GM18867 (cell line): ENCODE results near the gene METTL8.

ENCODE experiments used
- ATAC-seq: cut with Tn5 transposase; IDR thresholded peaks from one replicate; pipeline ENCODE4 v1.9.1; 2021; ENCODE audit warnings: mild to moderate bottlenecking, moderate library complexity; ENCODE audit not compliant: unreplicated experiment

METTL8 gene, protein sequence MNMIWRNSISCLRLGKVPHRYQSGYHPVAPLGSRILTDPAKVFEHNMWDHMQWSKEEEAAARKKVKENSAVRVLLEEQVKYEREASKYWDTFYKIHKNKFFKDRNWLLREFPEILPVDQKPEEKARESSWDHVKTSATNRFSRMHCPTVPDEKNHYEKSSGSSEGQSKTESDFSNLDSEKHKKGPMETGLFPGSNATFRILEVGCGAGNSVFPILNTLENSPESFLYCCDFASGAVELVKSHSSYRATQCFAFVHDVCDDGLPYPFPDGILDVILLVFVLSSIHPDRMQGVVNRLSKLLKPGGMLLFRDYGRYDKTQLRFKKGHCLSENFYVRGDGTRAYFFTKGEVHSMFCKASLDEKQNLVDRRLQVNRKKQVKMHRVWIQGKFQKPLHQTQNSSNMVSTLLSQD

DNA sequence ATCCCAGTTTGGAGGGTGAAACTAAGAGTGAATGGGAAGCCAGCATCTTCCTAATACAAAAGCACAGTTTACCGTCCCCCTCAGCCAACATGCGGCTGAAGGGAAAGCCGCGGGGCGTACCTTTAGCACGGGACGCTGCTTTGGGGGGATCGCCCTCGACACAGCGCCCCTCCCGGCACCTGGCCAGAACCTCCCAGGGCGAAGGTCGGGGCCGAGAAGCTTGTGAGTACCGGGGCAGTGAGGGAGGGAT, at the start of gene METTL8:
METTL8 (minus strand) TSS at position 228 of the 250 bp plus-strand sequence. CDS start 41,805 bp downstream, outside the sequence.
- no peak for ATAC-seq

DNA sequence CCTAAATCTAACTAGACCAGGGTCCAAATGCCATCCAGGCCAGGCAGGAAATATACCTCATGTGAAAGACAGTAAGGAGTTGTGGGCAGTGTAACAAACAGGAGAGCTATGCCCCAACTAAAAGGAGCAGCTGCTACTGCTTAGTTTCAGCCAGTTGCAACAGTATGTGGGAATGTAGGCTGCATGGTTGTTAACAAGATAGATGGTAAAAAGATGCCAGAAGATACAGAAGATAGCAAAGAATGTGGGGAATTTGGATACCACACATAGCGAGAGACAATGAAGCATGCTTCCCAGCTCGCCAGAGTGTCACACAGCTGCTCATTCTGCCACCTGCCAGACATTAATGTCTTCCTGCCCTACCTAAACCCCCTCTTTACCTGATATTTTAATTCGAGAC, 49.1 kb upstream of the METTL8 start:
- ATAC-seq = no peak

DNA sequence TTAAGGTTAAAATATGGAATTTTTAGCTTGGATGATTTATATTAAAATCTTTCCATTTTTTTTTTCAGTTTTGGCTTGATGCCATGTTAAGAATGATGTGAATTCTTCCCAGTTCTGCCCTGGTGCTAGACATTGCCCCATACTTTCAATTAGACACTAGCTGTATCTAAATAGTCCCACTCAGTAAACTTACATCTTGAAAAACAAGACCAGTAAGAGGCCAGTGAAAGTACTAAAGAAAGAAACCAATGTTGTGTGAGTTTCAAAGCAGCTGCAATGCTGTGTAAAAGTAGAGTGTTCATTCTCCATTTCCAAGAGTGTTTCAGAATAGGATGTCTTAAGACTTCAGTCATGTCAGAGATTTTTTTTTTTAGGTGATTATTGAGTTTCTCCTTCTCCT, 48.5 kb upstream of the METTL8 start:
- ATAC-seq = peak; percentile 56

DNA sequence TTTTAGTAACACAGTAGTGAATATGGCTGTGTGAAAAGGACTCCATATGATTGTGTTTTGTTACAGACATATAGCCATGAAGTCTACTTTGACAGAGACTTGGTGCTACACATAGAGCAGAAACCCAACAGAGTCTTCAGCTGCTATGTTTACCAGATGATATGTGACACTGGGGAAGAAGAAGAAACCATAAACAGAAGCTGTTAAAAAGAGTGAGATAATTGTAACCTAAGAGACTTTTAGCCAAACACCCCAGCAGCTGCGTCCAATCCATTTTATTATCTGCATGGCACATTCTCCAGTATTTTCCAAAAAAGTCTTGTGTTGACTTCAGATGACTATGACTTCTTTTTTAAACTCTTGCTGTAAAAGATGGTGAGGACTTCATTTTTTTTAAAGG, 47.1 kb upstream of the METTL8 start:
- no peak for ATAC-seq

DNA sequence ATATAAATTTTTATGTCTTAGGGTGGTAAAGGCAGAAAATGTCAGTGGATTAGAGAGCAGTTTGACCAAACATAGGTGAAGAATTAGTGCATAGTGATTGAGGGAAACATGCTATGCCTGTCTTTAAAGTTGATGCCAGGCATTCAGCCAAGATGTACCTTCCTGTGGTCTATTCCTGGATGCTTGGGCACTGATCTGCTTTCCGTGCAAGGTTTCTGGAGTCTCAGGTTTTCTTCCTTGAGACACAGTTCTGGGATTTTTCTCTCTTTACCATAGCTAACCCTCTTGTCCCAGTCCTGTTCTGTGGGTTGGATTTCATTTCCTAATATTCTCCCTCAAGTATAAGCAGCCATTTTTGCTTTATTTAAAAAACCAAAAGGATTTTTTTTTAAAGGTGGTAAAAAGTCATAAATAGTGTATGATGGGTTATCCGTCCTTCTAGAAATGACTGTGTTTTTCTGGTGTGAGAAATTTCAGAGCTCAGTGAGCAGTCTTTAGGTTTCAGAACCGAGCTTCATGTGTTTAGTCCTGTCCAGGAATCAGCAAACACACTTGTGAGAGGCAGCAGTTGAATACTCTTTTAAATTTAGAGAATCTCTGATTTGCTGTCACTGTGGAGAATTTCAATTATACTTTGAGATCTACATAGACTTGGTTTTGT, 45.5 kb upstream of the METTL8 start:
- peak; percentile 73 for ATAC-seq

DNA sequence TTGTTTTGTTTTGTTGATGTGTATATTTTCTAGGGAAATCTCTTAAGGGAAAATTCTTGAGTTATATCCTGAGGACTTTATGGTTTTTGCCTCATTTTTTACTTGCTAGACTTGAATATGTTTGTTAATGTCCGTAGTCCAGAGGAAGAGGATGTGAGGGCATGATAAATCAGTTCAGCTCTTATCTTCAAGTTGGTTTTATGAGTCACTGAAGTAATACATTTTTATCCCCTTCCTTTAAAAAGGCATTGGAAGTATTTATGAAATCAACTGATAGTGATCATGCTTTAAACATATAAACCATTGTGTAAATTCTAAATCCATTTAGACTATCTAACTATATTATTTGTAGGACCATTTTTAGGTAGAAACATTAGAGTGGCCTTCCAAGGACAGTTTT, 44.6 kb upstream of the METTL8 start:
- no peak for ATAC-seq

DNA sequence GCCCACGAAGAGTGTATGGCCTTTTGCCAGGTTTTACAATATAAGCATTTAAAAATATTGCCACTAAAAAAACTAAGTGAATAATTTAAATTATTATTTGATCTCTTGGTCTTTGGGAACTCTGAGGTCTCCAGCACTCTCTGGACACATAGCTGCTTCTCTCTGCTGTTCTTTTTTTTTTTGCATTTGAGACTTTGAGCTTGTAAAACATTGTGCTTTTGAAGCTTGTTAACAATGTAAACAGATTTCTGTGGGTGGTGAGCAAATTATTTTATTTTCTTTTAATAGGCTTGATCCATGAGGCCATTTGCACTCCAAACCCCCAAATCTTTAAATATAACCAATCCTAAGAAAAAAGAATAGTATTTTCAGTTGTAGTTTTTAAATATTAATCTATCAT, 42.2 kb upstream of the METTL8 start:
- no peak for ATAC-seq

DNA sequence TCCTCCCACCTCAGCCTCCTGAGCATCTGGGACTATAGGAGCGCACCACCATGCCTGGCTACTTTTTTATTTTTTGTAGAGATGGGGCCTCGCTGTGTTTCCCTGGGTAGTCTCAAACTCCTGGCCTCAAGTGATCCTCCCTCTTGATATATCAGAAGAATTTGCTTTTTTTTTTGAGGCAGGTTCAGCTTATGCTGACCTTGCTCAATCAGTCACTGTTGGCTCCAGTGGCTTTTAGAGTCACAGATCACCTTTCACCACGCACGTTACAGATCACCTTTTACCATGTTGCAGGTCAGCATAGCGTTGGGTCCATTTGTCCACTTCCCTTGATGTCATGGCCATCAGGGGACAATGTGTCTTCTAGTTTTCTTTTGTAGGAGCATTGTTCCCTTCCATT, 36.3 kb upstream of the METTL8 start:
- no peak for ATAC-seq

DNA sequence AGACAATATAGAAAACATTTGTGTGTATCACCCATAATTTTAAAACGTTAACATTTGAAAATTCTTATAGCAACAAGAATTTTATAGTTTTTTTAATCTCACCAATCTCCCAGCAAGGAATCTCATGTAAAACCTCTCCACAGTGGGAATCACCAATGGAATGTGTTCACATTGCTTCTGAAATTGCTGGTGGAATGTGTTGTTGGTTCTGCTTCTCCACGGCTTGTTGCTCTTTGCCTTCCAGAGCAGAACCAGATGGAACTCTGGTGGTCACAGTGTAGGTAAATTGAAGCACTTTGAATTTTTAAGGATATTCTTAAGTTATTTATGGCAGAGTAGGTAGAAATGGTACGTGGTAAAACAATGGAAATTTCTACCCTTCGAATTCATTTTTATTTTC, 35.4 kb upstream of the METTL8 start:
- no peak for ATAC-seq

DNA sequence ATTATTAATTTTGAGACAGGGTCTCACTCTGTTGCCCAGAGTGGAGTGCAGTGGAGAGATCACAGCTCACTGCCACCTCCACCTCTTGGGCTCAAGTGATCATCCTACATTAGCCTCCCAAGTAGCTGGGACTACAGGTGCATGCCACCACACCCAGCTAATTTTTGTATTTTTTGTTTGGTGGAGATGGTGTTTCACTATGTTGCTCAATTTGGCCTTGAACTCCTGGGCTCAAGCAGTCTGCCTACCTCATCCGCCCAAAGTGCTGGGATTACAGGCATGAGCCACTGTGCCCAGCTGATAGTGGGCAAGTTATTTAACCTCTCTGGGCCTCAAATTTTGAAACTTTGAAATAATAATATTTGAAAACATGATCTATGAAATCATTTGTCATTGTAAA, 26.7 kb upstream of the METTL8 start:
- ATAC-seq = no peak

DNA sequence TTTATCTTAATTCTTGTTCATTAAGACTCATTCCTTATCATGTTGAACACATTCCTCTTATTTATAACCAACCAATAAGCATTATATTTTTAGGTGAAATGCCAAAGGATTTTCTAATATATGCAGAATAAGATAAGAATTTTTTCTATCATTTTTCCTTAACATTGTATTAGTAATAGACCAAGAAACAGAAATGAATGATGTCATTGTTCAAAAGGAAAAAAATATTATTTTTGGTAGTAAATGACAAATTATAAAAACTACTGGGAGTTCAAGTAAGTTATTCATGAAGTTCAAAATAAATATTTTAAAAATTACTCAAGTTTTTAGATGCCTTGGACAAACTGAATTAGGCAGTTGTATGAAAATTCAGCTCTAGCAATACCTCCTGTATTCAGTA, 25.7 kb upstream of the METTL8 start:
- no peak for ATAC-seq

DNA sequence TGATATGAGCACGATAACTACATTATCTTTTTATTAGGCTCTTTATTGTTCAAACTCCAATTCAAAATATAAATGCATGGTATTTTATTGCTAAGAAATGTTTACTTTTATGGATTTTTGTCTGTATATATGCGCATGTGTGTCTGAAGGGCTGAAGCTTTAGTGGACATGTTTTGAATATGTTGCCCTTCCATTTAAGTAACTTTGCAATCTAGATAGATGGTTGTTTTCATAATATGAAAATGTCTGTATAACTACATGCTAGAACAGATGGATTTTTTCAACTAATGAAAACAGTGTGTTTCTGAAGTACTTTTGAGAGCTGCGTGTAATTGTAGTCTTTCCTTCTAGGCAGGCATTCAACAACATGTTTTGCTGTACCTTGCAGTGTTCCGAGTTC, 19.0 kb upstream of the METTL8 start:
- ATAC-seq = no peak

DNA sequence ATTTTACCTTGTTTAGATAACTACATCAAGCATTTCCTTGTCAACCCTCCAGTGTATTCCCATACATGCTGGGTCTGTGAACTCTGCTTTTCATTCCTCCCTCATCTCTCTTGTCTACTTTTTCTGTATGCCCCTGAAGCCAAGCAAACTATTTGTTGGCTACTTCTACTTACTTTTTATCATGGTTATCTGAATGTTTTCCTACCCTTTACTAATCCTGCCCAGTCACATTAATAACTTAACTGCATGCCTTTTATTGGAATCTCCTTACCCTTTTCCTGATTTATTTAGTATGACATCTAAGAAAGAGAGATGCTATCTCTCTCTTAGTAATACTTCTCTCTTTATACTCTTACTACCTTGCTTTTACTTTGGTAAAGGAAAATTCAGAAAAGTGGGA, 17.3 kb upstream of the METTL8 start:
- ATAC-seq = no peak

DNA sequence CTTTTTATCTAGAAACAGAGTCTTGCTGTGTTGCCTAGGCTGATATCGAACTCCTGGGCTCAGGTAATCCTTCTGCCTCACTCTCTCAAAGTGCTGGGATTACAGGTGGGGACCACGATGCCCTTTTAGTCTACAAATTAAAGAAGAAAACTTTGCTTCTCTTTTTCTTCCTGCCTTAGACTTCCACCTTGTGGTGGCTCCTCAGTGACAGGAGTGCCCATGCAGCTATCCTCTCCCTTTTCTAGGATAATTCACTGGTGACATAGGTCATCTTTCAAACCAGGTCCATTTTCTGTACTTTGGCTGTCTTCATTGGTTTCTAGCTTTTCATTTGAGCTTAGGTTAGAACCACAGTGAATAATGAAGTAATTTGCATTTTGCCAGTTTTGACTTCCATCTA, 13.9 kb upstream of the METTL8 start:
- no peak for ATAC-seq

DNA sequence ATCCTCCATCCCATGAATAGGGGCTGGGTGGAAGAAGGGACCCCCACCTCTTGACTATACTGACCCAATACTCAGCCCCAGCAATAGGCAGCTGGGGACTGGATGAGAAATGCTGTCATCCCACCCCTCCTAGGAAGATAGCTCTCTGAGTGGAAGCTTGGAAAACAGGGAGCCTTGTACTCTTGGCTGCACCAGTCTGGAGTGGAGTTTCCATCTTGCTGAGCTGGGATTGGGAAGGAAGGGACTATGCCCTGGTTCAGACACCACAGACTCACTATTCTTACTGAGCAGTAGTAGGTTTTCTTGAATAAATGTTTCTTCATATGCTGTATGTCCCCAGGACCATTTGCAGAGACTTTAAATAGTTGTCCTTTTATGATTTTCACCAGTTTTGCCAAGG, 7.7 kb upstream of the METTL8 start:
- no peak for ATAC-seq

DNA sequence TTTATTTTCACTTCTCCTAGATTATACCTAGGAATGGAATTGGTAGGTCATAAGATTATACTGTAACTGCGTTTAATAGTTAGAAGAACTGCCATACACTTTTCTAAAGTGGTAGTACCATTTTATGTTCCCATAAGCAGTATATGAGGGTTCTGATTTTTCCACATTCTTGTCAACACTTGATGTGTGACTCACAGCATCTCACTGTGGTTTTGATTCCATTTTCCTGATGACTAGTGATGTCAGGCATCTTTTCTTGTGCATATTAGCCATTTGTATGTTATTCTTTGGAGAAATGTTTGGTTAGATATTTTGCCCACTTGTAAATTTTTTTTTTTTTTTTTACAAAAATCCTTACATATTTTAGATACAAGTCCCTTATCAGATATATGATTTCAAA, 2.5 kb upstream of the METTL8 start:
- ATAC-seq = no peak

DNA sequence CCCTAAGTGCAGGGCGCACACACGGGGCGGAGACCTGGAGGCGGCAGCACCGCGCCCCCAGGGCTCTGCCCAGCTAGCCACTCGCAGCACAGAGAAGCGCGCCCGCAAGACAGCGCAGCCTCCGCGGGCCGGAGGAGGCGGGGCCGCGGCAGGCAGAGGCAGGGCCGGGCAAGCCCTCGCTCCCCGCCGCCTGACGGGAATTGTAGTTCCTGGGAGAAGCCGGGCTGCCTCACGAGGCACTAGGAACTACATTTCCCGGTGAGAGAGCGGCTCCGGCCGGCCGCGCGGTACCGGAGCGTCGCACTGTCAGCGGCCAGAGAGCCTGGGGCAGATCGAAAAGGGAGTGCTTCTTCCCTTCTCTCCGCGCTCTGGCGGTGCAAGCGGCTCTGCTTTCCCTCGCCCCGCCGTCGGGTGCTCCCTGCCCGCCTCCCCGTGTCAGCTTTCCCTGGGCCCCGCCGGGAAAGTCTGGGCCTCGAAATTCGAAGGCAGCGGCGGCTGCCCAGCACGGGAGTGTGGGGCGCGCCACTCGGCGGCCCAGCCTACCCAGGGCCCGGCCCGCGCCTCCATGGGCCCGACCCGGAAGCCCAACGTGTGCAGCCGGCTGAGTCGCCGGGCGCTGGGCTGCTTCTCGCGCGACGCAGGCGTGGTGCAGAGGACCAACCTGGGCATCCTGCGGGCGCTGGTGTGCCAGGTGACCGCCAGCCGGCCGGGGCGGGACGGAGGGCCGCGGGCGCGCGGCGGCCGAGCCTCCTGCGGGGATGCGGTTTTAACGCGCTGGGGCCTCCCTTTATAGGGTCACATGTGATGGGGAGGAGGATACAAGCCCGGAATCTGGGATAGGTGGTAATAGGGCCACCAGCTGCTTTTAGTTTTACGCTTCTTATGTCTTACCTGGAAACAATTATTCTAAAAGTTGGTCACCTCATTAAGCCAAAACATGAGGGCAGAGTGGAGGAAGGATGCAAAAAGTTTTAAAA, 511 bp upstream of the METTL8 start, which contains the start of gene DCAF17:
DCAF17 (plus strand) TSS at position 214 of the 977 bp plus-strand sequence; CDS start at position 566, 352 bp downstream.
- ATAC-seq = peak; percentile 91

DNA sequence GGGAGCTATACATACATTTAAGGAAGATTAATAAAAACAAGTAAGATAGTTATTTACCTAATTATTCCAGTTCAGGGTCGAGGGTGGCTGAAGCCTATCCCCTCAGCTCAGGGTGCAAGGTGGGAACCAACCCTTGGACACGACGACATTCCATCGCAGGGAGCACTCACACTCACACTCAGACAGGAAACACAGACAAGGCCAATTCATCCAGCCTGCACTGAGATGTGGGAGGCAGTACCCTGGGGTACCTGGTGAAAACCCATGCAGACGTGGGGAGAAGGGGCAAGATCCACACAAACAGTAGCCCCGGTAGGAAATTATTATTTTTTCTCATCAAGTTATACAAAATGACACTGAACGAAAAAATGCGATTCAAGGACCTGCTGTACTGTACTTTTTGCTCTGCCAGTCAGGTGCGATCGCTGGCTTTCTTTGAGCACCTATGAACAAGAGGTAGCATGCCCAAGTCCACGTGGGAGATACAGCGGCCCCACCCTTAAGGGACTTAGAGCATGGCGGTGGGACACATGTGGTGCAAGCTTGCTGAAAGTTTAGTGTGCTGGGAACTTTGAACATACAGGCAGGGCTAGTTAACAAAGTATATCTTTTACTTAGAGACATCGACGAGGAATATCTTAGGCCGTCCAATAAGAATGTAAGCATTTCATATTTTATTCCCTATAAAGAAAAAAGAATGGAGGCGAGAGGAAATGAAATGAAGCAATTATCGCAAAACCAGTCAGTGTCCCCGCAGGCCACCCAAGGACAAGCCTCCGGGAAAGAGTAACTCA, 624 bp downstream of the METTL8 start:
- no peak for ATAC-seq

DNA sequence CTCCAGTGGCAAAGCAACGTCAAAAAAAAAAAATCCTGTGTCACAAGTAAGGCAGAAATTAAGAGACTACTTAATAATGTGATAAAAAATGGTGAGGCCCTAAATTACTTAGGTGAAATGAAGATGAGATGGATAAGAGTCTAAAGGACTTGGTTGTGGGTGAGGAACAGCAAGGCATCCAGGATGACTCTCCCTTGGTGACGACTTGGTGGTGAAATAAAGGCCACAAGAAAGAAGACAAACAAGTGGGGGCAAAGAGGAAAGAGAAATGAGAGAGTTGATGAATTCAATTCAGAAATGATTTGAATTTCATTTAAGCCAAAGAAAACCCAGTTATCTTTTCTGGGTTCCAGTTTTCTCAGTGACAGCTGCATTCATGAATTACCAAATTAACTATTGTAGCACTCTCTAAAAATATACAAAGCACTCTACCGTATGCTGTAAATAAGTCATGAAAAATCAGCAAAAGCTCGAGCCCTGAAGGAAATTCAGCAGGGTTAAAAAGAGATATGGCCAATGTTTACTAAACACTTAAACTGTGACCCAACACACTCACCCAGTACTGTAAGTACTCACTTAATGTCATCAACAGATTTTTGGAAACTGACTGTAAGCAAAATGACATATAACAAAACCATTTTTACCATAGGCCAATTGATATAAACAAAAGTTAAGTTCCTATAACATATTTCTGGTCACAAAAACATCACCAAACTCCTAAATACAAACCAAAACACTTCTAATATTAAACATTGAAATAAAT, 1.4 kb downstream of the METTL8 start:
- ATAC-seq = no peak

DNA sequence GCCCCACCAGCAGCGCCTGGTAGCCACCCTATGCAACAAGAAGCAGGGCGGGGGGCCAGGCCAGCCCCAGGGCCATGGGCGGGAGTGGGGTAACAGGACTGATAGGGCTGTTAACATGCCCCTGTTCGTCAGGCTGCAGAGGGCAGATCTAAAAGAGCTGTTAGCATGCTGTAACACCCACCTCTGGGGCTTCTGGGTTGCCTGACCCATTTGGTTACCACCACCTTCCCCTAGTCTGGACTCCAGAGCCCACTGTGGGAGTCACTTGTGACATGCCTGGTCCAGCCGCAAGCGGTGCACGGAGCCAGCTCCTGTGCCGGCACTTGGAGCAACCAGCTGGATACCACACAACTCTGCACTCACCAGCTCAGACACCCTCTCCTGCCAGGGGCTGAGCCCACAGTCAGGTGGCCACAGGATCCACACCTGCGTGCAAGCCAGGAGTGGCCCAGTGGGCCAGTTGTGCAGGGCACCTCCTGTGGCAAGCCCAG, 2.1 kb downstream of the METTL8 start:
- no peak for ATAC-seq
